DLD1 (cell line): ENCODE data around the gene TDRD3.
"Not testable (repeated sequence)": the region's sequence is repeated elsewhere in the genome, so short reads cannot be mapped to it uniquely, and the experiment has no call there.

ENCODE experiments used
- in situ Hi-C: cut with HindIII; loops from 2 replicates; pipeline ENCODE4 v1.10.0; 2017; ENCODE audit warnings: low sequenced_read_pairs

TDRD3 gene

GRCh38 chr13:60396783-60397703 is at the start of gene TDRD3:
Gene TDRD3, plus strand, starts transcription at chr13:60397220. Its CDS starts 145 bp downstream, at chr13:60397365.
- in situ Hi-C loops = no loop called here

GRCh38 chr13:60347690-60348089 is 49.3 kb upstream of the TDRD3 start:
- in situ Hi-C loops = no loop called here

- in situ Hi-C loops = no loop called here
These were observed 48.9 kb upstream of the TDRD3 start for GRCh38 chr13:60348097-60348496.

DNA sequence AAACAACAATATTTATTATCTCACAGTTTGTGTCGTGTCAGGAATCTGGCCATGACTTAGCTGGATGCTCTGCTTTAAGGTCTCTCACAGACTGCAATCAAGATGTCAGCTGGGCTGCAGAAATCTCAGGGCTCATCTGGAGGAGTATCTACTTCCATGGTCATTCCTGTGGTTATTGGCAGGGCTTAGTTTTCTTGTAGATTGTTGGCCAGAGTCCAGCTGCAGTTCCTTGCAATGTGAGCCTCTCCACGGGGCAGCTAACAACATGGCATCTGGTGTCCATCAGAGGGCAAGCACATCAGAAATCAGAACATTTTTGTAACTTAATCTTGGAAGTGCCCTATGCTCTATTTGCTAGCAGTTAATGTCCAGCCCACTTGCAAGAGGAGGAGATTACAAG is 45.7 kb upstream of the TDRD3 start:
- in situ Hi-C loops = no loop called here

DNA sequence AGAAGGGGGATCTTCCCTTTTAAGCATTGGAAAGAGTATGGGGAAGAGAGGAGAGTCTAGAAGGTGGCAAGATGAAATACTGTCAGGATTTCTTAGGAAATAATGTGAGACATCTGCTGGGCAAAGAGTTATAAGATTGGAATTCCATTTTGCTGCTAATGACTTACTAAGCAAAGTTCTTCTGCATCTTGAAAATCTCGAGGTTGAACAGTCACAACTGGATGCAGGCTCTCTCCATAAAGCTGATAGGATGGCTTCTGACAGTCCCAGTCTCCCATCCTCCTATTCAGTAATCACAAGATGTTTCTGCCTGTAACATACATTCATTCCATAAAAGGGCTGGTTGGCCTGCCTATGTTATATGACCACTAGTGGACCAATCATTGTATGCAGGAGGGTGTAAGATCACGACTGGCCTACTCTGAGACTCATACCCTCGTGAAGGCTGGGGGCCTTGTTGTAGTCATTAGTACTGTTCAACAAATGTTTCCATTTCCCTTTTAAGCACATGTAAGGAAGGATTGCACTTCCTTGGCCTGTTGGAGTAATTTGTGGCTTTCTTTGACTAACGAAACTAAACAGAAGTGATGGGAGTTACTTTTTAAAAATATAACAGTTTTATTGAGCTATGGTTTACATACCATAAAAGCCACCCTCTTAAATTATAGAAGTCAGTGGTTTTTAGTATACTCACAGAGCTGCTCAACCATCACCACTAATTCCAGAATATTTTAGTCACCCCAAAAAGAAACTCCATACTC is 45.0 kb upstream of the TDRD3 start:
- in situ Hi-C loops = no loop called here

DNA sequence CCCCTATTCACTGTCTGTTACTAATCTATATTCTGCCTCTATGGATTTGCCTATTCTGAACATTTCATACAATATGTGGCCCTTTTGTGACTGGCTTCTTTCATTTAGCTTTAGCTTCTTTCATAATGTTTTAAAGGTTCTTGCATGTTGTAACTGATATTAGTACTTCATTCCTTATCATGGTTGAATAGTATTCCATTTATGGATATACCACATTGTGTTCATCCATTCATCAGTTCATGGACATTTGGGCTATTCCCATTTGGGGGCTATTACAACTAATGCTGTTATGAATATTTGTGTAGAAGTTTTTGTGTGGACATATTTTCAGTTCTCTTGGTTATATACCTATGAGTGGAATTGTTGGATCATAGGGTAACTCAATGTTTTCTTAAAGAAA is 44.4 kb upstream of the TDRD3 start:
- in situ Hi-C loops = no loop called here

DNA sequence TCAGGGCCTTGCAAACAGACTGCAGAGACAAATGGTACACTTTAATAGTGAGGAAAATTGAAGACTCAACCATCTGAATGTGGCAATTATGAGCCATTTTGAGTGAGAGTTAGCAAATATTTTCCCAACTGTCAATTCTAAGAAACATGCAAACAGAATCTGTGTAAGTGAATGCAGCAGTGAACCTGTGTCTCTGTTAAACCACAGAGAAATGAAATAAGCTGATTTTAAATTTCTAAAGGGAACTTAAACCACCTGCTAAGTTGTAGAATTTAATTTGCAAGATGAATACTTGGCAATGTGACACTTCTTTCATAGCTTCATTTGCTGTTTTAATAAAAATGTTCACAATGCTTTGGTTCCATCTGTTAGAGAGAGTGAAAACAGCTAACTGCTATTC is 42.0 kb upstream of the TDRD3 start:
- in situ Hi-C loops = no loop called here

DNA sequence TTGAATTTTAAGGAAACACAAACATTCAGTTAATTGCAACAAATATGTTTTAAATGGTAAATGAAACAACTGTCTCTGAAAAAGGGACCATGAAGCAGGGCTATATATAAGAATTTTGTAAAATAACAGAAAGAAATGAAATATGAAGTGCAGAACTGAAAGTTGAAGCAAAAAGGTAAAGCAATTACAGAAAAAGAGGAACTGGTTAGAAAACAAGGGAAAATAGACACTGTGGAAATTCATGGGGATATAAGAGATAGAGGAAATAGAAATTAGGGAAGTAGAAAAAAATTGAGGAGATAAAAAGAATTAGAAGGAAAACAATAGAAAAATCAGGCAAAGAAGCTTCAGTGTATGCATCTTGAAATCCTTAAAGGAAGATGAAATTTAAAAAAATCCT is 40.0 kb upstream of the TDRD3 start:
- in situ Hi-C loops = no loop called here

GRCh38 chr13:60358453-60358852 is 38.6 kb upstream of the TDRD3 start:
- in situ Hi-C loops = no loop called here

GRCh38 chr13:60363288-60363687 is 33.7 kb upstream of the TDRD3 start:
- in situ Hi-C loops = no loop called here

DNA sequence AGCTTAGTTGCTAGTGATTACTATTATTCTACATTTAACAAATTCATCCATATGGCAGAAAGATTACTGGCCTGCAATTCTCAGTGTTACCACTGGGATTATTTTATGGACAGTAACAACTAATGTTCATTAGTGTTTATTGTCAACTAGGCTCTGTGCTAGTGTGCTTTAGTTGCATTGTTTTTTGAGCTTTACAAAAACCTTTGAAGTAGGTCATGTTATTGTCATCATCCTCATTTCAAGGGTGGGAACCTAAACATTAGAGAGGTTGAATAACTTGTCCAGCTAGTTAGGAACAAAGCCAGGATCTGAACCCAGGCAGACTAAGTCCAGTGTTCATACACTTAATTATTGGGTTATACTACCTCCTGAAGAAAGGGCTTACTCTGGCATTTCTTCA is 27.8 kb upstream of the TDRD3 start:
- in situ Hi-C loops = no loop called here

GRCh38 chr13:60370343-60370742 is 26.7 kb upstream of the TDRD3 start:
- in situ Hi-C loops = no loop called here

- in situ Hi-C loops = no loop called here
These were observed 24.9 kb upstream of the TDRD3 start for GRCh38 chr13:60372141-60372540.

- in situ Hi-C loops = not testable (repeated sequence)
These were observed 17.7 kb upstream of the TDRD3 start for GRCh38 chr13:60379282-60379681.

DNA sequence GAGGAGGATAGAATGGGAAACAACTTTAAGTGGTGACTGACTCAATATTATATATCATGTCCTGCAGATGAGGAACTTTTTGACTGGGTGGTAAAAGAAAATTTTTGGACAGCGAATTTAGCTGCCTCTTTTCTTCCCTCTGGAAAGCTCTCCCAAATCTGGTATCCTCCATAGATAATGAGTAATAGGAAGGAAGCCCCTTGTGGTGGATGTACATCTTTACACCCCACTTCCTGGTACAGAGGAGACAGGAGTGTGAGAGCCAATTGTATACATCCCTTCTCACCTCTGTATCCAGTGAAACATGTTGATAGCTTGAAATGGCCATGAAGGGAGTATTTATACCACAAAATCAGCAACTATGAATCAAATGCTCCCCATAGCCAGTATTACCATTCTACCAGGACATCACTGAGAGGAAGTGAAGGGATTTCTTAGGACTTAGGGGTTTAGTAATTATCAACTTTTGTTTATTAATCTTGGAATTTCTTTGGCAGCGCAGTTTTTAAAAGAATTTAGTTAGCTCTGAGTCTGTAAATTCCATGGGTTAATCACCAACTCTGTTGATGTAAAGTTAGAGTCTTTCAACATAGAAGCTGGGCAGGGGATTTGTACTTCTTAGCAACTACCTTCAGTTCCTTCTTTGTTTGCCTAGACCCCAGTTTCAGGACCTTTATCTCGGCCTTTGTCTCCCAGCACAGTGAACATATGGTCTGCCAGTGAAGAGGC is 17.0 kb upstream of the TDRD3 start:
- in situ Hi-C loops = no loop called here

- in situ Hi-C loops = no loop called here
These were observed 12.1 kb upstream of the TDRD3 start for GRCh38 chr13:60384911-60385310.

DNA sequence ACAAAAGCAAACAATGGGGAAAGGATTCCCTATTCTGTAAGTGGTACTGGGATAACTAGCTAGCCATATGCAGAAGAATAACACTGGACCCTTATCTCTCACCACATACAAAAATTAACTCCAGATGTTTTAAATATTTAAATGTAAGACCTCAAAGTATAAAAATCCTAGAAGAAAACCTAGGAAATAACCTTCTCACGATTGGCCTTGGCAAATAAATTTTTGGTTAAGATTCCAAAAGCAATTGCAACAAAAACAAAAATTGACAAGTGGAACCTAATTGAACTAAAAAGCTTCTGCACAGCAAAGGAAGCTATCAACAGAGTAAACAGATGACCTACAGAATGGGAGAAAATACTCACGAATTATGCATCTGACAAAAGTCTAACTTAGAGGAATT is 10.8 kb upstream of the TDRD3 start:
- in situ Hi-C loops = no loop called here

- in situ Hi-C loops = no loop called here
These were observed 4.9 kb upstream of the TDRD3 start for GRCh38 chr13:60392131-60392530.

DNA sequence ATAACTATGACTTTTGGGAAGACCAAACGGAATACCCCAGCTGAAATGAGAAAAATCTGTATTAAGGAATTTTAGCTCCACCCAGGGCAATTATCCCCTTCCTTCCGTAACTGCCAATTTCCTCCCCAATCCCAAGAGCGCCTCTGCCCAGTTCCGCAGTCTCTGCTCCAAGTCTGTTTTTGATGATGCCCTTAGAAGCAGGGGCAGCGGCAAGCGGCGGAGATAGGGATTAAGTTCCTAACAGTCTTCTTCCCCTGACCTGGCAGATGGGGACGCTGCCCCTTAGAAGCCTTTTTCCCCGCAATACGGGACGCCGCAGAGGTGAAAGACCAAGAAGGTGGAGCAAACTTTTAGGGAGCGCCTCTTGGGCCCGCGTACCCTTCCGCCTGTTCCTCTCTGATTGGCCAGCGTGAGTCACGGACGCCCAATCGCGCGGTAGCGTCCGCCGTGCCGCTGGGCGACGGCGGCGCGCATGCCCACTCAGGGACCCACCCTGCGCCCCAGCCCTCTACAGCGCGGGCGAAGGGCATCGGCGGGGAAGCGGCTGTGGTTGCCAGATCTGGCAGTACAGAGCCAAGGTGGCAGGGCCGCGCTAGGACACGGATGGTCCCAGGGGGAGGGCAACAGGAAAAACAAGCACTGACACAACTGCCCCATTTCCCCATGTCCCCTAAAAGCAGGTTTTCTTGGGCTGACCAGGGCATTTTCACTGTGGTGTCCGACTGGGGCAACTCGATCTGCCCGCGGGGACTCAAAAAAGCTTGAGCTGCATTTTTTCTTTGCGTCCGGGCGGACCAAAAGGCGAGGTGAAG is 843 bp upstream of the TDRD3 start:
- in situ Hi-C loops = no loop called here

- in situ Hi-C loops = no loop called here
These were observed 821 bp downstream of the TDRD3 start for GRCh38 chr13:60397704-60398378.
